Activated CD4-positive, alpha-beta T cell treated with anti-CD3 and anti-CD28 coated beads for 48 hours (primary cell): Measurements from ENCODE around the gene UBE2E2.

ENCODE experiments used
- DNase-seq: peaks from one replicate; pipeline ENCODE4 v3.0.0-alpha.2; 2020

Gene UBE2E2

DNA sequence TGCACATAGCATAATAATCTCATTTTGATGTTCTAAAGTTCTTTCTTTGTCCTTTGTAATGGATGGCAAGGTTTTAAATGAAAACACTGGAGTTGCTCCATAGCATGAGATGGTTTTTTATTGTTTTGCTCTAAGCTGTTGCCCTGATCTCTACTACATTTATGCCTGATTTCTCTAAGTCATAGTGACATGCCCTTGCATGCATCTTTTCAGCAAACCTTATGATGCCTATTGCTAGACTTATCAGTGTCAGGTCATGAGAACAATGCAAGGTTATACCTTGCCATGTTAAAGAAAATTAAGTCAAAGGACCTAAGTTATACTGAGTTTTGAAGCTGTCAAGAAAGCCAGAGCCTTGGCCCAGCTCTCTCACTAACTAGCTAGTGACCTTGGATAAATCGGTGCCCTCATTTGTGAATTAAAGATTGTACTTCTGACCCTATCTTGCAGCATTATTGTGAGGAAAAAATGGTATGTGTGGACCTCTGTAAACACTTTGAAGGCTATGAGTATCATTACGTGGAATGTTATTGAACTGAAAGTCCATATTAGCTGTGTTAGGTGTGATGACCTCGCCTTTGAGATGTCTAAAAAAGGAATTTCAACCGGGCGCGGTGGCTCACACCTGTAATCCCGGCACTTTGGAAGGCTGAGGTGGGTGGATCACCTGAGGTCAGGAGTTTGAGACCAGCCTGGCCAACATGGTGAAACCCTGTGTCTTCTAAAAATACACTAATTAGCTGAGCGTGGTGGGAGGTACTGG, 346.2 kb downstream of the UBE2E2 start:
- no peak for DNase-seq

DNA sequence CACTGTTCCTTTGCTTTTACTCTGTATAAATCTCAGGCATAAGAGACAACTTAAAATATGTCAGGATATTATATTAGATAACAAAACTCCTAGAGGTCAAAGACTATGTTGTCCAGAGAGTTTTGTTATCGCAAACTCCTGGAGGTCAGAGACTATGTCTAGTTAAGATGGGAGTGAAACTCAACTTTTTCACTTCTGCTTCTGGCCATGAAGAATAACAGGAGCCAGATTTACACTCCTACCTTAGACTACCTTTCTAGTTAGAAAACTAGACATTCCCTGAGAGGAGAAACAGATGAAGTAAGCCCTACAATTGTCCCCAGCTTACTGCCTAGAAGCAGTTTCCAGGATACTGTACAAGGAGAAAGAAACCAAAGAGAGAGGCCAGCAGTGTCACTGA, 347.3 kb downstream of the UBE2E2 start:
- DNase-seq, result no peak

GRCh38 chr3:23552506-23552905, 349.4 kb downstream of the UBE2E2 start:
- DNase-seq, result no peak

GRCh38 chr3:23553353-23553752, 350.2 kb downstream of the UBE2E2 start:
- no peak for DNase-seq

DNA sequence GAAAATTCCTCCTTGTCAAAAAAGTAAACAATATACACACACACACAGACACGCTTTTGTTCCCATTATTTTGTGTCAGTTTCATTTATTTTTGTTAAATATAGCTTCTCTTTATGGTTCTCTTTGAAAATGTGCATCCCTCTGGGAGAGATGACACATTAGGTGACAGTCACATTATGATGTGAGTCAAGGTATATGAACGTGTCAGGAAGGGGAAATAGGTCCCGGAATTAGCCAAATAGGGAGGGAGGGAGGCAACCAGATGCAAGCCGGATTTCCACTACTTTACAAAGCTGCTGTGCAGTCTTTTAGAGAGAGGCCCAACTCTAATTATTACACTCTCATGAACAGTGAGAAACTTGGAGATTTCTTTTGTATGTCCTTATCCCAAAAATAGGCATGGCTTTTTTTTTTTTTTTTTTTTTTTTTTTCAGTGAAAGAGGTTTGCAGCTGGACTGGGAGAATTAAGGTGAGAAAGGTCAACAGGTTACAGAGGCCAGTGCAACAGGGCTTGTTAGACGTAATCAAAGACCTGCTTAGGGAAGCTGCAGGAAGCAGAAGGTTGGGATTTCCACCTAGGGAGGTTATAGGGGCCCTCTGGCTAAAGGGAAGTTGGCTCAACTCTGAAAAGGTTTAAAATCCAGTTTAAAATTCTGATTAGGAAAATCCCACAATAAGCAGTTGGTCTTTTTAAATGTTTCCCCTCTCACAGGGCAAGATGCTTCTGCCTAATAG, 362.1 kb downstream of the UBE2E2 start:
- DNase-seq, result no peak

DNA sequence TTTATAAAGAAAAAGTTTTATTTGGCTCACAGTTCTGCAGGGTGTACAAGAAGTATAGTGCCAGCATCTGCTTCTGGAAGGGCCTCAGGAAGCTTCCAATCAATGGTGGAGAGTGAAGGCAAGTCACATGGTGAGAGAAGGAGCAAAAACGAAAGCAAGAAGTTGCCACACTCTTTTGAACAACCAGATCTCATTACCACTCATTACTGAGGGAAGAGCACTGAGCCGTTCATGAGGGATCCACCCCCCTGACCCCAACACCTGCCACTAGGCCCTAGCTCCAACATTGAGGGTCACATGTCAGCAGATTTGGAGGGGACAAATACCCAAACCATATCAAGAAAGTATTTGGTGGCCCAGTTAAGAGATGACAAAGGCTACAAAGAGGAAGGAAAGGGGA, 363.4 kb downstream of the UBE2E2 start:
- no peak for DNase-seq

GRCh38 chr3:23567917-23568316, 364.8 kb downstream of the UBE2E2 start:
- no peak for DNase-seq

- no peak for DNase-seq
Measured at GRCh38 chr3:23573827-23574226, 370.7 kb downstream of the UBE2E2 start.

- DNase-seq, result no peak
Measured at GRCh38 chr3:23574822-23575315, 371.7 kb downstream of the UBE2E2 start.

DNA sequence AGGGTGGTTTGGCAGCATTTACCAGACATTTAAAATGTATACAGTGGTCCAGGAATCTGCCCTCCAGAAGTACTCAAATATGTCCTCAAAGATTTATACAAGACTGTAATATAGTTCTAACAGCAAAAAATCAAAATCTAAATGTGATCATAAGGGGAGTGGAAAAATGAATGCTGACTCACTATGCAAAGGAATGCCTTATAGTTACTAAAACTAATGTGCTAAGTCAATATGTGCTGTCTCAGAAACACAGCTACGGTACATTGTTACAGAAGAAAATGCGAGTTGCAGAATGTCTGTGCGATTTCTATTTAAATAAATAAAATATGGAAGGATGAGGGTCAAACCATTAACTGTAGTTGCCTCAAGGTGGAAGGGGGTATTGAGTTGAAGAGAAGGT, 372.6 kb downstream of the UBE2E2 start:
- no peak for DNase-seq

DNA sequence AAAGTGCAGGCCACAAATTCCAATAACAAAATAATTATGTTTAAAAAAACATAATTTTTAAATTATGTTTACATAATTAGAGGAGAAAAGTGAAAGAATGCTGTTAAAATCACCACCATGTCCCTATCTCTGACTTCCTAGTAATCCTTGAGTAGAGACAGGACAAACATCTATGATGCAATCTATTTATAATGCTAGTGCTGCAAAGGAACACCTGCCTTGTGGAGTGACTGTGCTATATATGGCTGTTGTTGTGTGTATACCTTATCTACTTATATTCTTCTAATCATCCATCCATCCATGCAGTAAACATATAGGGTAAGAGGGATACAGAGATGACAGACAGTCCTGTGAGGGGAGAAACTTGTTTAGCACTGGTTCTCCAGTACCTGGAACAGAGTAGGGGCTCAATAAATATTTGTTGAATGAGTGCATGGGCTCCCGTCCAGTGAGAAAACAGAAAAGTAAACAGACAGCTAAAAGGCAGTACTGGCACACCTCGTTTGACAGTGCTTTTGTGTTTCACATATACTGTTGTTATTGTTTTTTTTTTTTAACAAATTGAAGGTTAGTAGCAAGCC, 373.3 kb downstream of the UBE2E2 start:
- no peak for DNase-seq

GRCh38 chr3:23580096-23580713, 377.1 kb downstream of the UBE2E2 start:
- DNase-seq, result no peak

GRCh38 chr3:23583980-23584740, 381.0 kb downstream of the UBE2E2 start:
- DNase-seq, result no peak

DNA sequence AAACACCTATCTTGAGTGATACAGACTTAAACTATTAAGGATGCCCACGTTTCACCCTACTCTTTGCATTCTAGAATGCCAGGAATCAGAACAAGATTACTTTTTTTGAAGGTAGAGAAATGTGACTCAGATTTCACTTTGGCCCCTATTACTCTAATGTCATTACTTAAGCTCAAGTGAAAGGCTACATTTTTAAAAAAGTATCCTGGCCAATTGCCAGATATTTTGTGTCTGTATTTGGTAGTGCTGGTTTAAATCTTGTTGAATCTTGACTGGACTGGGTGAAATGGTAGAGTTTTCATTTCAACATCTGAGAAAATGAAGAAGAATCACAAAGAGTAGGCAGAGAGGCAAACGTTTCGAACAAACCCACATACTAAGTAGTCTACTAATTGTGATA, 384.4 kb downstream of the UBE2E2 start:
- no peak for DNase-seq

DNA sequence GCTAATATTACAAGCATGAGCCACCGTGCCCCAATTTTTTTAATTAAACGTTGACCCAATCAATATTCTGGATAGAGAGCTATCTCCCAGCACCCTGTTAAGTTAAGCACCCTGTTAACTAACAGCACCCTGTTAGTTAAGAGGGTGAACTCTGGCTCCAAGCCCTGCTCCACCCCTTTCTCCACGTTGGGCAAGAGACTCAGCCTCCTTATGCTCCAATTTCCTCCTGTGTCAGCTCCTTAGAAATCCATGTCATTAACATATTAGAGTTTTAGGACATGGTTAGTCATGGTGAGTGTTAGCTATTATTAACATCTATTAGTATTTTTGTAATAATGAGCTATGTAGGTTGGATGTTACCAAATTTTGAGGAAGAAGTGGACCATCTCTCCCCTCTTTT, 385.4 kb downstream of the UBE2E2 start:
- no peak for DNase-seq

DNA sequence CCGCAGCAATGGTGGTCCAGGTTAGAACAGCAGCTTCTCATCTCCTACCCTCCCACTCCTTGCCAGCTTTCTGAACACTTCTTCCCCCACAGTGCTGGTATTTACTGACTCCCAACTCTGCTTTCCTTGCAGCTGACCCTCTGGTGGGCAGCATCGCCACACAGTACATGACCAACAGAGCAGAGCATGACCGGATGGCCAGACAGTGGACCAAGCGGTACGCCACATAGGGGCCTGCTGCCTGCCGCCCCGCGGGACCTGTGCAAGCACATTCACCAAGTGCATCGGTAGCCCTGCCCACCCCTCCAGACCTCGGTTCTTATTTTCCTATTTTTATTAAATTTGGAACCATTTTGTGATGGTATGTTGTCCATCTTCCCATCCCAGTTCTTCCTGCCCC, 386.5 kb downstream of the UBE2E2 start:
- no peak for DNase-seq

DNA sequence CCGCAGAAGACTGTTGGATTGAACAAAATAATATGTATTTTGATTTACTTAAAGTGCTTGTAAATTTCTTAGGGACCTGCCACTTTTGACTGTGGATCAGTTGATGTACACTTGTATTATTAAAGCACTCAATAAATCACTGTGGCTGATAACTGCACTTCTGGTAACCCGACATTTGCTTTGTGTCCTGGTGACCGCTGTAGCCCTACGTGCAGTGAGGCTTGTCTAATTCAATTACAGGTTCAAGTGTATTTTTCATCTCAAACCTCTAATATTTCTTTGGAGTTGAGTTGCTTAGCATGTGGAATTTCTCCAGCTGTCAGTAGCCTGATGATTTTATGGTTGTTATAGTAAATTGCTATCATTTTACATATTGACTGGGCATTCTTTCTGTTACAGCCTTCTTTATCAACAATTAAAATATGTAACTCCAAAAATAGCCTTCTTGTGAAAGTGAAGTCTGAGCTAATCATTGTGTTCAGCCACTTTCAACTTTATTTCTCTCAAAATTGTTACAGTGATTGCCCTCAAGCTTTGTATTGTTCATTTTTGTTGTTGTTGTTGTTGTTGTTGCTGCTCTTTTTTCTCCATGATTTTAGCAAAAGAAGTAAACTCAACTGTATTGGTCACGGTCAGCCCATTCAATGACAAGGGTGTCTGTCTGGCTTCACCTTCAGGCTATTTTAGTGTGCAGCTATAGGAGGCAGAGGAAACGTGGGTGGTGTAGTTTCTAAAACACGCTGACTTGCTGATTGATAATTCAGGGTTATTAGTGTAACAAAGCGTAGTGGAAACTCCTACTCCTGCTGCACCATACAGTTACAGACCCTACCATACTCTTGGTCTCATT, 387.5 kb downstream of the UBE2E2 start:
- DNase-seq, result no peak

DNA sequence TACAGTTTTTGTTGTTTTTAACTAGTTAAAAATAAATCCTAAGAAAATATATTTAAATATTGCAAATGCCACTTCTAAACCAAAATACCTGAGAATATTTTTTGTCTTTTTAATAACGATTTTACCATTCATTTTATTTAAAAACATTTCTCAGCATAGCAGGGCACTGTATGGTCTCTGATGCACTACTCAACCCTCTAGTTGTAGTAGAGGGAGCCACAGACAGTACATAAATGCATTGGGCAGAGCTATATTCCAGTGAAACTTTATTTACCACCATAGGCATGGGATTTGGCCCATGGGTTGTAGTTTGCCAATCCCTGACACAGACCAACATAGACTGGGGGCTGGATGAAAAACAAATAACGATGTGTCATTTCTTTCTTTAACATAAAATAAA, 388.2 kb downstream of the UBE2E2 start:
- DNase-seq, result no peak

DNA sequence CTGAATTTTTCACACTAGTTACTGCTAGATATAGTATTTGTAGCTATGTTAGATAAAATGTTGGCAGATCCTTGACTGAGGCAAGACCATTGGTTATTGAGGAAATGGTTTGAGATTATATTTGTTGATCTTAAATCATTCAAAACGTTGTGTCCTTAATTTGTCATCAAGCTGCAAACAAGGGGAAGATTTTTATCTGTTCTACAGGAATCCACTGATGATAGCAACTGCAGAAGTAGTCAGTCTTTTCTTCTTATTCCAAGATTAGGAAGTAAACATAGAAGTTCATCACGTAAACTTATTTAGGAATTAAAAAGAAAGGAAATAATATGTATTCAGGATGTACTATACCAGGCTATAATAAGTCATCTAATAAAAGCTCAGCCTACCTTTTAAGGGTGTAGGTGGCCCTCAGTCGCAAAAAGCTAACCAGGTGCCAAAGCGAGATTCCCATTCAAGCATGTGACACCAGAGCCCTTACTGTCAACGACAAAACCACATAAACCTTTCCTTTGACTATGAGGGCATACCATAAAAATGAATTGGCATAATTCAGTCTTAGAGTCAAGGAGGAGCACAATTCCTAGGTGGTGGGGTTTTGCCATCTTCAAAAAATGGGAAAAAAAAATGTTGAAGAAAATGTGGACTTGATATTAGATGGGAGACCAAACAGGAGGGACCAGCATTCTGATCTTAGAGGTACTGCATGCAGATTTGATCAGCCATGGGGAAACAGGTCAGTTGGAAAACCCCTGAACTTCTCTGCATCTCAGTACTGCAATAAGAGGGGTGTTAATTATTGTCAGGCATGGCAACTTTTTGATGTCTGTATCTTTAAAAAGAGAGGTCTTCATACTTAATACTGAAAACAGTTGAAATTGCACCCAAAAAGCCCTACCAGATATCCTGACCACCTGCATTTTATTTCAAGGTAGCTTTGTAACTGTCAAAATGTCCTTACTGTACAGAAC, 390.1 kb downstream of the UBE2E2 start:
- DNase-seq, result no peak

DNA sequence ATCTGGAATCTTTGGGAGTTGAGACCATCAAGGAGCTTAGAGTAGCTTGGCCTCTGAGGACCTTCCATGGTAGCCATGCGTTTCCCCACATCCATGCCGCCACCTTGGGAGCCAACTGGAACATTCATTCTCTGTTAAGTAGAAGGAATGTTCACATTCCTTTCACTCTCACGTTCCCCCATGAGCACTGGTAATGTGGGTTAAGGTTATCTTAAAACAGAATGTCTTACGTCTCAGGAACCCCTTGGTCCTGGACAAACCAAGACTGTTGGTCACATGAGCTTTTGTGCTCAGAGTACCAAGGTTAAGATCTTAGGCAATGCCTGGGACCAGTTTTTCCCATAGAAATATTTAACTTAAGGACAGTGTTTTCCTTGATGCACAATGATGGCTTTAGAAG, 390.9 kb downstream of the UBE2E2 start:
- DNase-seq, result no peak
